Calu3 (cell line): ENCODE results near the gene ZNF622. TPM values are rescaled to one million over a fixed set of nuclear protein-coding genes. Genes with fewer than 3 reads are reported as not detected.

Experiments used
- BruUV-seq: library from RNA; stranded (reverse); fragments of 400-500 nt; replicated peaks from 2 replicates; lab custom pipeline; 2021; lab: Mats Ljungman, UMichigan
- CTCF ChIA-PET: fragments of 300-600 bp; sonication (Branson Sonifier 250); formaldehyde crosslinking; loops from one replicate; lab custom pipeline; 2022; ENCODE audit warnings: antibody characterized with exemption; lab: Charles Lee
- DNase-seq: peaks from one replicate; pipeline ENCODE4 v3.0.0; 2022
- H3K27ac Mint-ChIP-seq: one replicate; pipeline ENCODE4 v1.8.0; 2022; ENCODE audit warnings: mixed read lengths; ENCODE audit not compliant: unreplicated experiment
- H3K27me3 Mint-ChIP-seq: one replicate; pipeline ENCODE4 v1.8.0; 2022; ENCODE audit warnings: mixed read lengths; ENCODE audit not compliant: unreplicated experiment
- H3K36me3 Mint-ChIP-seq: one replicate; pipeline ENCODE4 v1.8.0; 2022; ENCODE audit warnings: mild to moderate bottlenecking, moderate library complexity, mixed read lengths; ENCODE audit not compliant: insufficient read depth, unreplicated experiment
- H3K4me1 Mint-ChIP-seq: one replicate; pipeline ENCODE4 v1.8.0; 2022; ENCODE audit warnings: mild to moderate bottlenecking, low read depth, mixed read lengths; ENCODE audit not compliant: unreplicated experiment
- H3K4me3 Mint-ChIP-seq: one replicate; pipeline ENCODE4 v1.8.0; 2022; ENCODE audit warnings: mild to moderate bottlenecking, low read depth, moderate library complexity, mixed read lengths; ENCODE audit not compliant: unreplicated experiment
- H3K9me3 Mint-ChIP-seq: one replicate; pipeline ENCODE4 v1.8.0; 2022; ENCODE audit warnings: low read depth, mixed read lengths; ENCODE audit not compliant: unreplicated experiment
- intact Hi-C: fragments of 100-400 bp; cut with micrococcal nuclease; formaldehyde crosslinking; loops from one replicate; pipeline ENCODE4 v1.10.0; 2022; ENCODE audit not compliant: unreplicated experiment
- total RNA-seq: library from RNA; stranded (reverse); gene quantifications from 2 replicates; pipeline ENCODE4 v1.2.3, GENCODE V29; 2022
- TF ChIP-seq, protein P1 (sequence below): fragments of 200-600 bp; IDR thresholded peaks from one replicate; pipeline ENCODE4 v1.8.0; 2022; ENCODE audit warnings: antibody characterized with exemption; ENCODE audit not compliant: unreplicated experiment

Gene ZNF622
- total RNA-seq, 1 experiment from 2014 or later = 28.6 TPM

GRCh38 chr5:16507716-16508115 is 42.1 kb upstream of the ZNF622 start:
- Mint-ChIP-seq H3K9me3 (peaks cover 2% of the 10 kb centered on the region), H3K27ac (peak overlapping the region; percentile 85), H3K4me3 (peak overlapping the region; percentile 63), H3K27me3 (no peaks in the 10 kb centered on the region), H3K4me1 (peaks cover 34% of the 10 kb centered on the region), H3K36me3 (peaks cover 24% of the 10 kb centered on the region)
- CTCF ChIA-PET = interaction anchor here (0.5 to 1.4 kb wide), 2 partner anchors 15 to 308 kb away, joined by 3 to 6 read pairs; no protein-coding TSS in a partner anchor
- intact Hi-C loops = loop anchor here (1.0 to 5.0 kb wide), 2 partner anchors 14 to 45 kb away; no protein-coding TSS in a partner anchor
- DNase-seq = no peak
- no TSS peak for BruUV-seq
- TF ChIP-seq, protein P1, sequence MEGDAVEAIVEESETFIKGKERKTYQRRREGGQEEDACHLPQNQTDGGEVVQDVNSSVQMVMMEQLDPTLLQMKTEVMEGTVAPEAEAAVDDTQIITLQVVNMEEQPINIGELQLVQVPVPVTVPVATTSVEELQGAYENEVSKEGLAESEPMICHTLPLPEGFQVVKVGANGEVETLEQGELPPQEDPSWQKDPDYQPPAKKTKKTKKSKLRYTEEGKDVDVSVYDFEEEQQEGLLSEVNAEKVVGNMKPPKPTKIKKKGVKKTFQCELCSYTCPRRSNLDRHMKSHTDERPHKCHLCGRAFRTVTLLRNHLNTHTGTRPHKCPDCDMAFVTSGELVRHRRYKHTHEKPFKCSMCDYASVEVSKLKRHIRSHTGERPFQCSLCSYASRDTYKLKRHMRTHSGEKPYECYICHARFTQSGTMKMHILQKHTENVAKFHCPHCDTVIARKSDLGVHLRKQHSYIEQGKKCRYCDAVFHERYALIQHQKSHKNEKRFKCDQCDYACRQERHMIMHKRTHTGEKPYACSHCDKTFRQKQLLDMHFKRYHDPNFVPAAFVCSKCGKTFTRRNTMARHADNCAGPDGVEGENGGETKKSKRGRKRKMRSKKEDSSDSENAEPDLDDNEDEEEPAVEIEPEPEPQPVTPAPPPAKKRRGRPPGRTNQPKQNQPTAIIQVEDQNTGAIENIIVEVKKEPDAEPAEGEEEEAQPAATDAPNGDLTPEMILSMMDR = no peak

DNA sequence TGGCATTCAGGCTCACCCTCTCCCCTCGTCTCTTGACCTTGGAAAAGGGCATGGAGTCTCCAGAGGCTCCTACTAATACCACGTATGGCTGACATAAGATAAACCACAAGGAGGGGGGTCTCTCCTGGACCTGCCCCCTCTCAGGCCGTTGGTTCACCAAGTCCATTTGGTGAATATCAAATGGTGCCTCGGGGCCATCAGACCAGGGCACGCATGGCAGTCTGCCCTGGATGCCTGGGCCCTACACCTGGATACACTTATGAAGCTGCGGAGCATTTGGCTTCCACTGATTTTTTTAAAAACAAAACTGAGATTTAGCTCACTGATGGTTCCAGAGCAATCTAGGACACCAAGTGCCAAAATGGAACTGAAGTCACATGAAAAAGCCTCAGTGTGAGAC is 40.3 kb upstream of the ZNF622 start:
- H3K4me3 Mint-ChIP-seq = no peak overlapping the region
- DNase-seq = no peak
- CTCF ChIA-PET = no interaction called here
- intact Hi-C loops = loop anchor here (5.0 kb wide), 1 partner anchor 46 kb away; no protein-coding TSS in a partner anchor
- peaks cover 42% of the 10 kb centered on the region for H3K4me1 Mint-ChIP-seq
- peak overlapping the region; percentile 6 for H3K27ac Mint-ChIP-seq
- peaks cover 24% of the 10 kb centered on the region for H3K36me3 Mint-ChIP-seq
- BruUV-seq = no TSS peak
- TF ChIP-seq, protein P1 = no peak
- no peaks in the 10 kb centered on the region for H3K9me3 Mint-ChIP-seq
- H3K27me3 Mint-ChIP-seq = no peaks in the 10 kb centered on the region

- TF ChIP-seq, protein P1 = no peak
- DNase-seq = no peak
- Mint-ChIP-seq H3K27me3 (no peaks in the 10 kb centered on the region), H3K36me3 (peaks cover 27% of the 10 kb centered on the region), H3K9me3 (no peaks in the 10 kb centered on the region), H3K27ac (peak overlapping the region; percentile 6), H3K4me3 (no peak overlapping the region), H3K4me1 (peaks cover 42% of the 10 kb centered on the region)
- intact Hi-C loops = loop anchor here (5.0 kb wide), 1 partner anchor 47 kb away; no protein-coding TSS in a partner anchor
- CTCF ChIA-PET = no interaction called here
- no TSS peak for BruUV-seq
These were observed 39.7 kb upstream of the ZNF622 start for GRCh38 chr5:16505140-16505891.

DNA sequence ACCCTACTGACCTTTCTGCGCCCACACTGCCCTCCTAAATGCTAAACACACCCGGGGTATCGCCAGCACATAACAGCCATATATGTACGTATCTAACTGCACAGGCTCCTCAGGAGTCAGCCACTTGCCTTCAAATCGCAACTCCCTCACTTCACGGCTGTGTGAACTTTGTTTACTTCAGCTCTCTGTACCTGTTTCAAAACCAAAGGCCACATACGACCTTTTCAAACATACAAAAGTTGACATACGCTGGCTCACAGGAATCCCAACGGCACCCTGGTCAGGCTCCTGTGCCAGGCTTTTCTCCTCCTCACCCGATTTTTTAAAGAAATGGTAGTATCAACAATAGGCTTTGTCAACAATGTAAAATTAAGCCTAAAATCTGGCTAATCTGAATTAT is 39.0 kb upstream of the ZNF622 start:
- Mint-ChIP-seq H3K4me3 (no peak overlapping the region), H3K4me1 (peaks cover 42% of the 10 kb centered on the region), H3K36me3 (peaks cover 32% of the 10 kb centered on the region), H3K27ac (peak overlapping the region; percentile 74), H3K27me3 (no peaks in the 10 kb centered on the region), H3K9me3 (no peaks in the 10 kb centered on the region)
- intact Hi-C loops = no loop called here
- TF ChIP-seq, protein P1 = no peak
- DNase-seq = no peak
- BruUV-seq = no TSS peak
- CTCF ChIA-PET = no interaction called here
